H1 (cell line): ENCODE measurements around the gene RTN4RL1. TPM values are rescaled to one million over a fixed set of nuclear protein-coding genes. Genes with fewer than 3 reads are reported as not detected.

Experiments
- CTCF ChIA-PET: fragments of 300-600 bp; sonication (Branson Sonifier 250); formaldehyde crosslinking; loops from one replicate; lab custom pipeline; 2021; ENCODE audit not compliant: partially characterized antibody; lab: Charles Lee
- POLR2A ChIA-PET: fragments of 300-600 bp; sonication (Branson Sonifier 250); formaldehyde crosslinking; loops from one replicate; lab custom pipeline; 2021; ENCODE audit warnings: inconsistent platforms; ENCODE audit not compliant: partially characterized antibody; lab: Charles Lee
- DNase-seq, 2 experiments: peaks; one replicate each; pipeline versions ENCODE4 v3.0.0 to v3.0.0-alpha.2; 2010 to 2022; ENCODE audit warnings: low spot score in 2 of 2, low read depth in 1 of 2, mixed read lengths in 1 of 2
- FAIRE-seq: peaks from 2 replicates; lab custom pipeline; 2011; peaks lifted over from hg19 to GRCh38; lab: Jason Lieb, UNC
- H2AFZ ChIP-seq: 2 replicates; pipeline ENCODE4 v1.8.1; 2012; ENCODE audit warnings: low read length, inconsistent platforms
- H2AK5ac ChIP-seq: 2 replicates; pipeline ENCODE4 v1.6.1; 2013; ENCODE audit warnings: low read depth, low read length
- H2BK120ac ChIP-seq: replicated peaks from 2 replicates; pipeline ENCODE3; 2013; ENCODE audit warnings: low read depth, low read length, inconsistent platforms
- H2BK12ac ChIP-seq: 2 replicates; pipeline ENCODE4 v1.6.1; 2013; ENCODE audit warnings: low read depth, low read length
- H2BK15ac ChIP-seq: 2 replicates; pipeline ENCODE4 v1.6.1; 2013; ENCODE audit warnings: low read length
- H2BK20ac ChIP-seq: 2 replicates; pipeline ENCODE4 v1.6.1; 2013; ENCODE audit warnings: low read length
- H2BK5ac ChIP-seq: 2 replicates; pipeline ENCODE4 v1.6.1; 2013; ENCODE audit warnings: low read depth, low read length
- H3K14ac ChIP-seq: 2 replicates; pipeline ENCODE4 v1.6.1; 2013; ENCODE audit warnings: inconsistent platforms; ENCODE audit not compliant: insufficient read length
- H3K18ac ChIP-seq: 2 replicates; pipeline ENCODE4 v1.6.1; 2013; ENCODE audit warnings: low read length; ENCODE audit errors: extremely low read depth
- H3K23ac ChIP-seq: 2 replicates; pipeline ENCODE4 v1.6.1; 2013; ENCODE audit warnings: inconsistent platforms; ENCODE audit not compliant: insufficient read length
- H3K23me2 ChIP-seq: 2 replicates; pipeline ENCODE4 v1.6.1; 2013; ENCODE audit warnings: low read depth, low read length
- H3K27ac ChIP-seq: 2 replicates; pipeline ENCODE4 v1.6.1; 2011; ENCODE audit warnings: low read depth, low read length, inconsistent platforms
- H3K27me3 ChIP-seq, 4 experiments: replicated peaks in 1 of 4; 1 replicate in 1 of 4; 2 replicates in 3 of 4; pipeline versions ENCODE4 v1.6.1 to v1.8.1; 2011 to 2013; ENCODE audit warnings: low read length in 3 of 4, mild to moderate bottlenecking in 3 of 4, inconsistent platforms in 2 of 4, mixed read lengths in 2 of 4, moderate library complexity in 1 of 4; ENCODE audit not compliant: control insufficient read depth in 3 of 4, insufficient read depth in 3 of 4; ENCODE audit errors: extremely low read depth in 1 of 4
- H3K36me3 ChIP-seq, 4 experiments: 2 replicates each; pipeline versions ENCODE4 v1.6.1 to v1.8.1; 2011 to 2013; ENCODE audit warnings: mild to moderate bottlenecking in 4 of 4, low read length in 3 of 4, moderate library complexity in 2 of 4, control low read depth in 1 of 4, inconsistent platforms in 1 of 4; ENCODE audit not compliant: insufficient read depth in 4 of 4, control insufficient read depth in 2 of 4
- H3K4ac ChIP-seq: replicated peaks from 2 replicates; pipeline ENCODE3; 2013; ENCODE audit warnings: low read length, low read depth, mixed read lengths, inconsistent platforms; ENCODE audit not compliant: insufficient read length
- H3K4me1 ChIP-seq, 4 experiments: replicated peaks in 1 of 4; 1 replicate in 1 of 4; 2 replicates in 3 of 4; pipeline versions ENCODE4 v1.6.1 to v1.8.1; 2011 to 2013; ENCODE audit warnings: low read length in 3 of 4, inconsistent platforms in 2 of 4, mixed read lengths in 1 of 4; ENCODE audit not compliant: insufficient read depth in 4 of 4, control insufficient read depth in 3 of 4
- H3K4me2 ChIP-seq, 2 experiments: 2 replicates each; pipeline versions ENCODE4 v1.6.1 to v1.8.1; 2011 to 2013; ENCODE audit warnings: low read depth in 2 of 2, low read length in 2 of 2, control low read depth in 1 of 2, inconsistent platforms in 1 of 2, mild to moderate bottlenecking in 1 of 2; ENCODE audit not compliant: insufficient read depth in 1 of 2
- H3K4me3 ChIP-seq, 4 experiments: fragments of 200-600, 300-600 bp in 1 of 4; sonication (generic), shearing (Covaris generic), sonication (Bioruptor Twin) in 1 of 4; 2 replicates each; pipeline versions ENCODE4 v1.5.1 to v1.8.1; 2011 to 2016; ENCODE audit warnings: low read length in 4 of 4, low read depth in 3 of 4, control low read depth in 2 of 4, inconsistent platforms in 2 of 4, mild to moderate bottlenecking in 2 of 4, mixed read lengths in 1 of 4, moderate library complexity in 1 of 4; ENCODE audit not compliant: insufficient read depth in 2 of 4; ENCODE audit errors: extremely low read depth in 1 of 4
- H3K56ac ChIP-seq: replicated peaks from 2 replicates; pipeline ENCODE3; 2013; ENCODE audit warnings: low read depth, mild to moderate bottlenecking, mixed read lengths, low read length, inconsistent platforms; ENCODE audit not compliant: insufficient read length
- H3K79me1 ChIP-seq: 2 replicates; pipeline ENCODE4 v1.6.1; 2013; ENCODE audit warnings: low read depth, low read length, control low read depth
- H3K79me2 ChIP-seq, 2 experiments: 2 replicates each; pipeline versions ENCODE4 v1.6.1 to v1.8.1; 2012 to 2013; ENCODE audit warnings: low read length in 2 of 2, mild to moderate bottlenecking in 2 of 2, inconsistent platforms in 1 of 2; ENCODE audit not compliant: insufficient read depth in 2 of 2, control insufficient read depth in 1 of 2
- H3K9ac ChIP-seq, 4 experiments: replicated peaks in 1 of 4; 1 replicate in 1 of 4; 2 replicates in 3 of 4; pipeline versions ENCODE4 v1.6.1 to v1.8.1; 2011 to 2013; ENCODE audit warnings: low read depth in 3 of 4, low read length in 3 of 4, control low read depth in 2 of 4, mild to moderate bottlenecking in 2 of 4, moderate library complexity in 2 of 4, inconsistent platforms in 1 of 4; ENCODE audit errors: extremely low read depth in 1 of 4
- H3K9me3 ChIP-seq, 2 experiments: 2 replicates each; pipeline versions ENCODE4 v1.6.1 to v1.8.1; 2012 to 2013; ENCODE audit warnings: mild to moderate bottlenecking in 2 of 2, moderate library complexity in 2 of 2, control low read depth in 1 of 2, inconsistent platforms in 1 of 2, low read depth in 1 of 2, low read length in 1 of 2, mixed read lengths in 1 of 2; ENCODE audit not compliant: insufficient read depth in 2 of 2
- H4K20me1 ChIP-seq, 2 experiments: replicated peaks in 1 of 2; 2 replicates each; pipeline versions ENCODE3 to v1.8.1; 2011 to 2013; ENCODE audit warnings: inconsistent platforms in 2 of 2, low read length in 2 of 2, mild to moderate bottlenecking in 1 of 2; ENCODE audit not compliant: insufficient read depth in 2 of 2, control insufficient read depth in 1 of 2
- H4K5ac ChIP-seq: 2 replicates; pipeline ENCODE4 v1.6.1; 2013; ENCODE audit warnings: low read length, low read depth, mixed read lengths, inconsistent platforms; ENCODE audit not compliant: insufficient read length
- H4K8ac ChIP-seq: 2 replicates; pipeline ENCODE4 v1.8.0; 2013; ENCODE audit warnings: mild to moderate bottlenecking, moderate library complexity, low read length, inconsistent platforms; ENCODE audit not compliant: insufficient read depth; ENCODE audit errors: extremely low read depth
- H4K91ac ChIP-seq: replicated peaks from 2 replicates; pipeline ENCODE3; 2013; ENCODE audit warnings: low read length, mixed read lengths, inconsistent platforms; ENCODE audit not compliant: insufficient read length
- CBX8 ChIP-seq: fragments of 300-800, 300-1000 bp; sonication (generic); IDR thresholded peaks from 2 replicates; pipeline ENCODE4 v1.7.1; 2016; ENCODE audit warnings: low read depth, low read length, borderline replicate concordance
- E2F6 ChIP-seq: IDR thresholded peaks from 2 replicates; pipeline ENCODE4 v1.6.1; 2012; ENCODE audit warnings: inconsistent platforms
- HDAC2 ChIP-seq, 2 experiments: fragments of 300-600 bp in 1 of 2; sonication (generic) in 1 of 2; IDR thresholded peaks; 2 replicates each; pipeline ENCODE4 v1.6.1; 2011 to 2012; ENCODE audit warnings: low read depth in 2 of 2, low read length in 2 of 2, mild to moderate bottlenecking in 2 of 2, moderate library complexity in 2 of 2, borderline replicate concordance in 1 of 2, inconsistent platforms in 1 of 2
- JUND ChIP-seq: IDR thresholded peaks from 2 replicates; pipeline ENCODE4 v1.6.1; 2011; ENCODE audit warnings: mild to moderate bottlenecking, improper control_type of control experiment, low read length
- MAX ChIP-seq: IDR thresholded peaks from 2 replicates; pipeline ENCODE4 v1.6.1; 2012; ENCODE audit warnings: inconsistent platforms
- NRF1 ChIP-seq: IDR thresholded peaks from 2 replicates; pipeline ENCODE4 v1.6.1; 2011; ENCODE audit warnings: mild to moderate bottlenecking, low read depth, low read length, improper control_type of control experiment
- POLR2AphosphoS5 ChIP-seq: IDR thresholded peaks from 2 replicates; pipeline ENCODE4 v1.6.1; 2011; ENCODE audit warnings: low read depth, low read length
- SP1 ChIP-seq: IDR thresholded peaks from 2 replicates; pipeline ENCODE4 v1.6.1; 2011; ENCODE audit warnings: low read depth, low read length
- TEAD4 ChIP-seq: IDR thresholded peaks from 2 replicates; pipeline ENCODE4 v1.6.1; 2012; ENCODE audit warnings: low read depth, low read length, inconsistent platforms, mixed read lengths
- USF2 ChIP-seq: IDR thresholded peaks from 2 replicates; pipeline ENCODE4 v1.6.1; 2011; ENCODE audit warnings: low read length, improper control_type of control experiment
- WGBS, 2 experiments: shearing (Covaris generic) in 1 of 2; methylation state at CpG; one replicate each; pipeline versions ENCODE4 v1.1.6 to v1.1.7; 2013 to 2015; ENCODE audit warnings: low lambda C conversion rate in 2 of 2, mixed read lengths in 2 of 2, inconsistent platforms in 1 of 2, low coverage in 1 of 2, missing lambda C conversion rate in 1 of 2; ENCODE audit not compliant: insufficient replicate concordance in 2 of 2, insufficient coverage in 1 of 2, insufficient read length in 1 of 2; ENCODE audit errors: extremely low coverage in 1 of 2, missing lambda C conversion rate in 1 of 2; 5-methylcytosine and 5-hydroxymethylcytosine counted together
- polyA plus RNA-seq, 7 experiments: library from polyadenylated mRNA; depleted of rRNA in 3 of 7; stranded (reverse) in 5 of 7; unstranded in 2 of 7; fragments of >200 nt in 5 of 7; fragments of 200-250 nt in 2 of 7; gene quantifications; 1 replicate in 5 of 7; 2 replicates in 1 of 7; 4 replicates in 1 of 7; pipeline versions ENCODE4 v1.2.1 to v1.2.3, GENCODE V29; 2011 to 2013; ENCODE audit warnings: missing spikeins in 2 of 7, mixed read lengths in 2 of 7
- total RNA-seq: library from RNA; stranded (reverse); fragmentation: NEBNext Ultra II Directional; extraction: Animal tissue kit (Norgen Biotek cat#: 25700); gene quantifications from 2 replicates; pipeline ENCODE4 v1.2.1, GENCODE V29; 2021

The RTN4RL1 gene
- total and polyA plus RNA-seq, 2 of the 8 experiments (the other 6 are each of a cell fraction or from before 2014, with no cell fraction given) = 0.09 TPM; not detected in 1

- ChIA-PET CTCF (no interaction called here), POLR2A (no interaction called here)
- no peaks in the 10 kb centered on the region for H3K79me2 ChIP-seq
- no peaks in the 10 kb centered on the region for H3K23me2 ChIP-seq
- peak overlapping the region; percentile 12 for H4K91ac ChIP-seq
- no peak overlapping the region for H2BK20ac ChIP-seq
- whole genome bisulfite sequencing, 2 experiments = 34% methylated on average over 13 of the region's 14 CpGs; no CpG with 5 or more reads in 1 of the 2 experiments
- H2AK5ac ChIP-seq = no peak overlapping the region
- 0 out of 2 replicates have a peak overlapping the region, but pooled peaks have one; percentile 44 for H2BK5ac ChIP-seq
- no peak overlapping the region for H4K8ac ChIP-seq
- H3K18ac ChIP-seq = no peak overlapping the region; the same call in none of the 2 replicates
- no peaks in the 10 kb centered on the region for H3K36me3 ChIP-seq
- H3K4me2 ChIP-seq = peak overlapping the region; percentile 14 to 43; a peak in 2 of 4 replicates
- H2BK120ac ChIP-seq = no peak overlapping the region
- no peak overlapping the region for H2AFZ ChIP-seq
- TF ChIP-seq E2F6 (peak; percentile 88), JUND (no peak), MAX (peak; percentile 90), SP1 (0 out of 2 replicates have a peak, but pooled peaks have one; percentile 17), HDAC2 (IDR thresholded peaks at IDR 0.05; ENCODE audit: borderline replicate concordance in 1 of 2, low read depth in 2 of 2, low read length in 2 of 2) (0 out of 4 replicates have a peak, but pooled peaks of 1 of the 2 experiments have one; percentile 35), USF2 (peak; percentile 89), NRF1 (no peak), POLR2AphosphoS5 (no peak), CBX8 (no peak), TEAD4 (peak; percentile 61)
- DNase-seq (no peak), FAIRE-seq (peak; percentile 28)
- no peak overlapping the region for H3K27ac ChIP-seq
- H3K4me3 ChIP-seq = no peak overlapping the region
- no peaks in the 10 kb centered on the region for H3K9me3 ChIP-seq
- 0 out of 2 replicates have a peak overlapping the region, but pooled peaks have one; percentile 17 for H2BK12ac ChIP-seq
- no peak overlapping the region for H3K4ac ChIP-seq
- no peaks in the 10 kb centered on the region for H4K20me1 ChIP-seq
- H3K79me1 ChIP-seq = no peaks in the 10 kb centered on the region
- no peak overlapping the region for H3K14ac ChIP-seq
- H3K56ac ChIP-seq = no peak overlapping the region
- H2BK15ac ChIP-seq = no peak overlapping the region
- no peak overlapping the region for H3K9ac ChIP-seq
- H3K23ac ChIP-seq = no peak overlapping the region
- H3K27me3 ChIP-seq = no peaks in the 10 kb centered on the region
- H3K4me1 ChIP-seq = peaks cover 0 to 5% (median 3%) of the 10 kb centered on the region in 4 experiments; a peak in 4 of 7 replicates
- no peak overlapping the region for H4K5ac ChIP-seq
These were observed 63.9 kb downstream of the RTN4RL1 start for GRCh38 chr17:1961189-1961588.
